IMR-90 (cell line): ENCODE measurements around the gene ELANE. TPM values are rescaled to one million over a fixed set of nuclear protein-coding genes. Genes with fewer than 3 reads are reported as not detected.

Experiments
- ATAC-seq: fragments of 200-7000 bp; cut with Tn5 transposase; 2 replicates; pipeline ENCODE4 v1.9.1; 2020; ENCODE audit warnings: low read depth, mild to moderate bottlenecking, moderate library complexity
- BruUV-seq: library from RNA; stranded (reverse); fragments of 400-500 nt; replicated peaks from 2 replicates; lab custom pipeline; 2021; lab: Mats Ljungman, UMichigan
- CTCF ChIA-PET: fragments of 300-600 bp; formaldehyde crosslinking; extraction: SDS; loops from one replicate; lab custom pipeline; 2021; ENCODE audit warnings: antibody characterized with exemption; lab: Yijun Ruan, JAX
- POLR2A ChIA-PET: fragments of 300-600 bp; sonication (Branson Sonifier 250); formaldehyde crosslinking; loops from one replicate; lab custom pipeline; 2022; ENCODE audit warnings: antibody characterized with exemption; ENCODE audit not compliant: unreplicated experiment; lab: Charles Lee
- DNase-seq: peaks from one replicate; pipeline ENCODE4 v3.0.0; 2013
- H2AFZ ChIP-seq: replicated peaks from 2 replicates; pipeline ENCODE3; 2013; ENCODE audit warnings: low read length, mild to moderate bottlenecking; ENCODE audit not compliant: poor library complexity
- H2AK5ac ChIP-seq: 2 replicates; pipeline ENCODE4 v1.6.1; 2013; ENCODE audit warnings: low read depth, low read length, inconsistent platforms
- H2AK9ac ChIP-seq: replicated peaks from 2 replicates; pipeline ENCODE3; 2013; ENCODE audit warnings: mild to moderate bottlenecking, low read depth, low read length, moderate library complexity; ENCODE audit not compliant: poor library complexity
- H2BK120ac ChIP-seq: 2 replicates; pipeline ENCODE4 v1.6.1; 2013; ENCODE audit warnings: low read depth, low read length, inconsistent platforms
- H2BK15ac ChIP-seq: 3 replicates; pipeline ENCODE4 v1.6.1; 2013; ENCODE audit warnings: low read depth, low read length, inconsistent platforms
- H2BK20ac ChIP-seq: 2 replicates; pipeline ENCODE4 v1.6.1; 2013; ENCODE audit warnings: low read depth, mild to moderate bottlenecking, inconsistent platforms, low read length, moderate library complexity
- H2BK5ac ChIP-seq: 2 replicates; pipeline ENCODE4 v1.6.1; 2013; ENCODE audit warnings: mild to moderate bottlenecking, low read depth, low read length, inconsistent platforms; ENCODE audit not compliant: poor library complexity, severe bottlenecking
- H3K14ac ChIP-seq: replicated peaks from 2 replicates; pipeline ENCODE4 v1.6.1; 2013; ENCODE audit warnings: low read depth, low read length, inconsistent platforms
- H3K18ac ChIP-seq: 2 replicates; pipeline ENCODE4 v1.6.1; 2013; ENCODE audit warnings: low read depth, low read length, control low read depth
- H3K23ac ChIP-seq: 2 replicates; pipeline ENCODE4 v1.6.1; 2013; ENCODE audit warnings: low read depth, low read length, inconsistent platforms
- H3K27ac ChIP-seq: 2 replicates; pipeline ENCODE4 v1.5.1; 2013; ENCODE audit warnings: mild to moderate bottlenecking, control low read depth, low read length; ENCODE audit not compliant: insufficient read depth
- H3K27me3 ChIP-seq: 2 replicates; pipeline ENCODE4 v1.6.1; 2013; ENCODE audit warnings: low read length; ENCODE audit not compliant: control insufficient read depth, insufficient read depth
- H3K36me3 ChIP-seq: 2 replicates; pipeline ENCODE4 v1.6.1; 2013; ENCODE audit warnings: low read length, mixed read lengths; ENCODE audit not compliant: control insufficient read depth, insufficient read depth
- H3K4ac ChIP-seq: 2 replicates; pipeline ENCODE4 v1.6.1; 2013; ENCODE audit warnings: low read depth, low read length, inconsistent platforms
- H3K4me1 ChIP-seq: 2 replicates; pipeline ENCODE4 v1.6.1; 2013; ENCODE audit warnings: low read length, mixed read lengths; ENCODE audit not compliant: control insufficient read depth, insufficient read depth
- H3K4me2 ChIP-seq: 2 replicates; pipeline ENCODE4 v1.6.1; 2013; ENCODE audit warnings: low read depth, mild to moderate bottlenecking, control low read depth, low read length, moderate library complexity
- H3K4me3 ChIP-seq: 2 replicates; pipeline ENCODE4 v1.5.1; 2013; ENCODE audit warnings: low read depth, mild to moderate bottlenecking, control low read depth, low read length, moderate library complexity; ENCODE audit not compliant: insufficient read depth
- H3K56ac ChIP-seq: 2 replicates; pipeline ENCODE4 v1.6.1; 2013; ENCODE audit warnings: low read length, inconsistent platforms; ENCODE audit not compliant: insufficient read depth; ENCODE audit errors: extremely low read depth
- H3K79me1 ChIP-seq, 2 experiments: 2 replicates each; pipeline ENCODE4 v1.6.1; 2013; ENCODE audit warnings: low read length in 2 of 2, inconsistent platforms in 1 of 2, low read depth in 1 of 2
- H3K9ac ChIP-seq: 2 replicates; pipeline ENCODE4 v1.6.1; 2013; ENCODE audit warnings: low read depth, low read length, control low read depth
- H3K9me1 ChIP-seq: 2 replicates; pipeline ENCODE4 v1.6.1; 2013; ENCODE audit warnings: low read length, inconsistent platforms; ENCODE audit not compliant: insufficient read depth
- H3K9me3 ChIP-seq: 2 replicates; pipeline ENCODE4 v1.6.1; 2013; ENCODE audit warnings: low read length; ENCODE audit not compliant: control insufficient read depth, insufficient read depth
- H4K20me1 ChIP-seq: 2 replicates; pipeline ENCODE4 v1.6.1; 2013; ENCODE audit warnings: low read length, inconsistent platforms; ENCODE audit not compliant: insufficient read depth
- H4K5ac ChIP-seq: 2 replicates; pipeline ENCODE4 v1.6.1; 2013; ENCODE audit warnings: mild to moderate bottlenecking, low read depth, low read length, control low read depth
- H4K8ac ChIP-seq, 2 experiments: 2 replicates each; pipeline ENCODE4 v1.6.1; 2013; ENCODE audit warnings: low read depth in 2 of 2, low read length in 2 of 2, control low read depth in 1 of 2, inconsistent platforms in 1 of 2
- H4K91ac ChIP-seq: 2 replicates; pipeline ENCODE4 v1.6.1; 2013; ENCODE audit warnings: low read depth, low read length, inconsistent platforms; ENCODE audit not compliant: insufficient read depth
- BHLHE40 ChIP-seq: fragments of 150-350 bp; IDR thresholded peaks from 2 replicates; pipeline ENCODE4 v1.6.1; 2016; ENCODE audit warnings: mild to moderate bottlenecking, low read depth, low read length
- CHD1 ChIP-seq: IDR thresholded peaks from 2 replicates; pipeline ENCODE4 v1.6.1; 2012; ENCODE audit warnings: low read depth, low read length, improper control_type of control experiment
- CTCF ChIP-seq: conservative IDR thresholded peaks from 2 replicates; pipeline ENCODE4 v1.5.1; 2012; ENCODE audit warnings: mild to moderate bottlenecking, low read depth, low read length, improper control_type of control experiment
- ELK1 ChIP-seq: fragments of 150-350 bp; IDR thresholded peaks from 2 replicates; pipeline ENCODE4 v1.6.1; 2016; ENCODE audit warnings: low read depth, mild to moderate bottlenecking, low read length, moderate library complexity, borderline replicate concordance
- FOS ChIP-seq: fragments of 150-350 bp; IDR thresholded peaks from 2 replicates; pipeline ENCODE4 v1.6.1; 2016; ENCODE audit warnings: low read depth, low read length
- MAFK ChIP-seq: IDR thresholded peaks from 2 replicates; pipeline ENCODE4 v1.6.1; 2012; ENCODE audit warnings: low read depth, low read length, improper control_type of control experiment
- MXI1 ChIP-seq: IDR thresholded peaks from 2 replicates; pipeline ENCODE4 v1.6.1; 2012; ENCODE audit warnings: low read depth, mild to moderate bottlenecking, low read length, moderate library complexity, borderline replicate concordance
- NFE2L2 ChIP-seq: fragments of 150-350 bp; IDR thresholded peaks from 2 replicates; pipeline ENCODE4 v1.6.1; 2016; ENCODE audit warnings: low read depth, mild to moderate bottlenecking, low read length
- POLR2A ChIP-seq: IDR thresholded peaks from 2 replicates; pipeline ENCODE4 v1.6.1; 2012; ENCODE audit warnings: mild to moderate bottlenecking, low read depth, low read length
- RAD21 ChIP-seq: IDR thresholded peaks from 2 replicates; pipeline ENCODE4 v1.6.1; 2012; ENCODE audit warnings: low read length, improper control_type of control experiment
- RCOR1 ChIP-seq: IDR thresholded peaks from 2 replicates; pipeline ENCODE4 v1.6.1; 2012; ENCODE audit warnings: mild to moderate bottlenecking, low read length, improper control_type of control experiment; ENCODE audit not compliant: insufficient replicate concordance
- RFX5 ChIP-seq: IDR thresholded peaks from 2 replicates; pipeline ENCODE4 v1.8.0; 2012; ENCODE audit warnings: low read depth, mild to moderate bottlenecking, low read length, moderate library complexity
- SMC3 ChIP-seq: fragments of 150-350 bp; IDR thresholded peaks from 2 replicates; pipeline ENCODE4 v1.6.1; 2016; ENCODE audit warnings: low read depth, mild to moderate bottlenecking, antibody characterized with exemption, low read length, moderate library complexity
- USF2 ChIP-seq: fragments of 150-350 bp; IDR thresholded peaks from 2 replicates; pipeline ENCODE4 v1.6.1; 2017; ENCODE audit warnings: mild to moderate bottlenecking, antibody characterized with exemption, low read length, low read depth
- WGBS, 2 experiments: methylation state at CpG; one replicate each; pipeline versions ENCODE4 v1.1.5 to v1.1.7; 2013; ENCODE audit warnings: missing lambda C conversion rate in 2 of 2; ENCODE audit not compliant: insufficient read length in 1 of 2; ENCODE audit errors: extremely low coverage in 2 of 2; 5-methylcytosine and 5-hydroxymethylcytosine counted together
- dilution Hi-C: fragments of 300-500 bp; cut with HindIII; formaldehyde crosslinking; loops from one replicate; pipeline ENCODE4 v1.14.3; 2018; ENCODE audit warnings: low sequenced_read_pairs; ENCODE audit not compliant: unreplicated experiment
- in situ Hi-C: fragments of 300-500 bp; cut with MboI; formaldehyde crosslinking; loops from 3 replicates; pipeline ENCODE4 v1.14.3; 2019; ENCODE audit warnings: low sequenced_read_pairs, inconsistent platforms, mixed read lengths
- intact Hi-C: fragments of 100-400 bp; cut with micrococcal nuclease; formaldehyde crosslinking; loops from 2 replicates; pipeline ENCODE4 v1.10.0; 2022
- polyA plus RNA-seq, 3 experiments: library from polyadenylated mRNA; depleted of rRNA; stranded (reverse); fragments of >200 nt; gene quantifications; 2 replicates each; pipeline ENCODE4 v1.2.3, GENCODE V29; 2012; ENCODE audit warnings: low replicate concordance in 1 of 3
- total RNA-seq: library from RNA; depleted of rRNA; stranded (reverse); fragments of >200 nt; gene quantifications from 2 replicates; pipeline ENCODE4 v1.2.3, GENCODE V29; 2012

Gene ELANE
- total and polyA plus RNA-seq, 2 of the 4 experiments (the other 2 are of a cell fraction), result 0.27 TPM; not detected in 1

GRCh38 chr19:892894-893689, 41.0 kb downstream of the ELANE start, which contains the start of the genes MED16 and RNU6-9:
Gene MED16, minus strand, starts transcription at chr19:893187. Its CDS starts 2,056 bp downstream, at chr19:891131.
Gene RNU6-9, plus strand, starts transcription at chr19:893484.
- intact Hi-C loops, result no loop called here
- peak within 1 kb of the TSS; percentile 93 for H3K14ac ChIP-seq
- H2AFZ ChIP-seq, result peak within 1 kb of the TSS; percentile 99
- H3K9me3 ChIP-seq, result no peaks in the 10 kb centered on the region
- no peaks in the 10 kb centered on the region for H3K27me3 ChIP-seq
- POLR2A ChIA-PET, result no interaction called here
- peak within 1 kb of the TSS; percentile 98 for H3K27ac ChIP-seq
- H3K18ac ChIP-seq, result peak within 1 kb of the TSS; percentile 82
- H2BK15ac ChIP-seq, result no peak within 1 kb of the TSS; the same call in 2 of the 3 replicates
- H3K36me3 ChIP-seq, result peaks cover 29% of the 10 kb centered on the region
- peaks cover 6% of the 10 kb centered on the region; the same call in 1 of the 2 replicates for H4K20me1 ChIP-seq
- peak within 1 kb of the TSS; percentile 93 for H3K23ac ChIP-seq
- H3K9ac ChIP-seq, result peak within 1 kb of the TSS; percentile 92
- no TSS peak for BruUV-seq
- H2BK20ac ChIP-seq, result no peak within 1 kb of the TSS; the same call in 1 of the 2 replicates
- peak; percentile 90 for DNase-seq
- peaks cover 9 to 31% of the 10 kb centered on the region in 2 experiments for H3K79me1 ChIP-seq
- dilution Hi-C loops, result no loop called here
- H3K56ac ChIP-seq, result peak within 1 kb of the TSS; percentile 97
- in situ Hi-C loops, result no loop called here
- WGBS, 2 experiments, result 1% methylated on average over 29 of the region's 69 CpGs; no CpG with 5 or more reads in 1 of the 2 experiments
- peak within 1 kb of the TSS; percentile 52; the same call in 1 of the 2 replicates for H2AK5ac ChIP-seq
- peaks cover 6% of the 10 kb centered on the region; the same call in 1 of the 2 replicates for H3K9me1 ChIP-seq
- H3K4me1 ChIP-seq, result no peaks in the 10 kb centered on the region
- H2BK120ac ChIP-seq, result peak within 1 kb of the TSS; percentile 90
- H2BK5ac ChIP-seq, result peak within 1 kb of the TSS; percentile 100
- H4K91ac ChIP-seq, result peak within 1 kb of the TSS; percentile 94
- peak; percentile 99 for ATAC-seq
- CTCF ChIA-PET, result no interaction called here
- H3K4me3 ChIP-seq, result peak within 1 kb of the TSS; percentile 97
- H3K4me2 ChIP-seq, result peak within 1 kb of the TSS; percentile 99
- peak within 1 kb of the TSS; percentile 97 for H3K4ac ChIP-seq
- peak within 1 kb of the TSS; percentile 24 to 94 for H4K8ac ChIP-seq
- H4K5ac ChIP-seq, result peak within 1 kb of the TSS; percentile 91
- H2AK9ac ChIP-seq, result peak within 1 kb of the TSS; percentile 92
- TF ChIP-seq RCOR1 (no peak), SMC3 (no peak), ELK1 (no peak), RFX5 (no peak), MXI1 (peak; percentile 38; the same call in 1 of the 2 replicates), NFE2L2 (peak; percentile 42; the same call in 1 of the 2 replicates), BHLHE40 (no peak), CHD1 (no peak), CTCF (no peak), RAD21 (no peak), USF2 (no peak), MAFK (no peak), FOS (peak; percentile 53; the same call in 1 of the 2 replicates), POLR2A (no peak; the same call in 1 of the 2 replicates)
